MV-4-11 (cell line): ENCODE results near the gene TRIM5.
A peak's percentile ranks its signal among the peaks of the same experiment; 100 is the strongest.
"Not testable (repeated sequence)": the region's sequence is repeated elsewhere in the genome, so short reads cannot be mapped to it uniquely, and the experiment has no call there.

Source experiments
- DNase-seq: peaks from one replicate; lab custom pipeline; 2025; lab: John Stamatoyannopoulos, UW

The TRIM5 gene, protein sequence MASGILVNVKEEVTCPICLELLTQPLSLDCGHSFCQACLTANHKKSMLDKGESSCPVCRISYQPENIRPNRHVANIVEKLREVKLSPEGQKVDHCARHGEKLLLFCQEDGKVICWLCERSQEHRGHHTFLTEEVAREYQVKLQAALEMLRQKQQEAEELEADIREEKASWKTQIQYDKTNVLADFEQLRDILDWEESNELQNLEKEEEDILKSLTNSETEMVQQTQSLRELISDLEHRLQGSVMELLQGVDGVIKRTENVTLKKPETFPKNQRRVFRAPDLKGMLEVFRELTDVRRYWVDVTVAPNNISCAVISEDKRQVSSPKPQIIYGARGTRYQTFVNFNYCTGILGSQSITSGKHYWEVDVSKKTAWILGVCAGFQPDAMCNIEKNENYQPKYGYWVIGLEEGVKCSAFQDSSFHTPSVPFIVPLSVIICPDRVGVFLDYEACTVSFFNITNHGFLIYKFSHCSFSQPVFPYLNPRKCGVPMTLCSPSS

DNA sequence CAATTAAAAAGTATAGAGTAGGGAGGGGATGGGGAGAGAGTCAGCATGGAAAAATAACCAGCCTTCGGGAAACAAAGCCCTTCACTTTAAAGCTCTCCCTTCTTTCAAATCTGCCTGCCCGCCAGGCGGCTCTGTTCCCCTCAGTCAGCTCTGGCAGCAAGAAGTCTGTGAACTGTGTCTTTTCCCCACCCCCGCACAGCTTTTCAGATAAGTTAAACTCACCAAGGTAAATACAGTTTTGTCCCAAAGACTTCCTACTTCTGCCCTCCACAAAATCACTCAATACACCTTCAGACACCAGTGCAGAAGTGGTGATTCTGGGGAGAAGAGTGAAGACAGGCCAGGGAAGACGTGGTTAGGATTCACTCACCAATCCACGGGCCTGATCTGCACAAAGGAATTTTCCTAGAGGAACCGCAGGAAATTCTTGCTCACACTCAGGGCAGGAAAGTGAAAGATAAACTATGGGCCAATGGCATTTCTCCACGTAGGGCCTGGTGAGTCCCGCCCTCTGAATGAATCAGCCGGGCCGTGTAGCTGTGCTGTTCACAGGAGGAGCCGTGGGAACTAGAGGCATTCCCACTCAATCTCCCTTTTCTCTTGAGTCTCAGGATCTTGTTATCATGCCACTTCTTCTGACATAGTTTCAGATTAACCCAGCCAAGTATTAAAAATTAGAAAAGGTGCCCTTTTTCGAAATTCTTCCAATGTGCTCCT lies at the start of gene TRIM5:
Gene TRIM5, minus strand, starts transcription at position 429 of the 717 bp plus-strand sequence. CDS start 4,897 bp downstream, outside the sequence.
- DNase-seq, result peak; percentile 84

DNA sequence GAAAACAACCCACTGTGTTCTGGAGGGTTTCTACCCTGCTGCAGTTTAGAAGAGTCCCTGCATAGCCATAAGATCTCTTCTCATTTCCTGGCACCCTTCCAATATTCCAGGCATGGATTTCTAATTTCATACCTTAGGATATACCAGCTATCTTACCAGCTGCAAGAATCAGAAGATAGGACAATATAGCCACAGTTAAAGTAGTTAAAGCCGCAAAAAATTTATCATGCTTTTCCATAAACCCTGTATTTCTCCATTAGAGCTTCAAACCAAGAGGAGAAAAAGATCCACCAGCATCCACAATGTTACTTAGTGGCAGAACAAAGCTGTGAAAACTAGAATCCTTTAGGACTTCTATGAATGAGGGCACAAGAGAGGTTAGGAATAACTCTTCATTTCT lies 42.8 kb upstream of the TRIM5 start:
- DNase-seq, result no peak

DNA sequence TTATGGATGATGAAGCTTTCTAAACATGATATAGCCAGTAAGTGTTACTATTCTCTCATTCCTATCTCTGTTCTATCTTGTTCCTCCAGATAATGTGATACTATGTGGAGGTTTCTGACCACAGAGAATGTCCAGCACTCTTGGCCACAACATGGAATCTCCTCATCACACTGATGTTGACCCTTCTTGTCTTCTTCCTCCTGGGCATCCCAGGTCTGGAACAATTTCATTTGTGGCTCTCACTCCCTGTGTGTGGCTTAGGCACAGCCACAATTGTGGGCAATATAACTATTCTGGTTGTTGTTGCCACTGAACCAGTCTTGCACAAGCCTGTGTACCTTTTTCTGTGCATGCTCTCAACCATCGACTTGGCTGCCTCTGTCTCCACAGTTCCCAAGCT lies 41.5 kb upstream of the TRIM5 start:
- no peak for DNase-seq

DNA sequence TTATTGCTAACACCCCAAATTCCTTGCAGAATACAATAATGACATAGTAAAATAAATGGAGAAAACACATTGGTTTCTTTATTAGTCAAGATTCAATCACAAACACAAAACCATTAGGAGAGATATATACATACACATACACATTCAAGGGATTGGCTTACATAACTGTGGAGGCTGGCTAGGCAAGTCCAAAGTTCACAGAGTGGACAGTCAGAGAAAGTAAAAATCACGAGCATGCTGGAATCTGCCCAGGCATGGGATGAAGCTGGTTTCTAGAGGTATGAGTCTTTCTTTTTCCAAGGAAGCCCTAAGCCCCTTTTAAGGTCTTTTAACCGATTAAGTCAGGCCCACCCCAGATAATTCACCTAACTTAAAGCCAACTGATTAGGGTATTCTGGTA lies 37.7 kb upstream of the TRIM5 start:
- DNase-seq, result no peak

DNA sequence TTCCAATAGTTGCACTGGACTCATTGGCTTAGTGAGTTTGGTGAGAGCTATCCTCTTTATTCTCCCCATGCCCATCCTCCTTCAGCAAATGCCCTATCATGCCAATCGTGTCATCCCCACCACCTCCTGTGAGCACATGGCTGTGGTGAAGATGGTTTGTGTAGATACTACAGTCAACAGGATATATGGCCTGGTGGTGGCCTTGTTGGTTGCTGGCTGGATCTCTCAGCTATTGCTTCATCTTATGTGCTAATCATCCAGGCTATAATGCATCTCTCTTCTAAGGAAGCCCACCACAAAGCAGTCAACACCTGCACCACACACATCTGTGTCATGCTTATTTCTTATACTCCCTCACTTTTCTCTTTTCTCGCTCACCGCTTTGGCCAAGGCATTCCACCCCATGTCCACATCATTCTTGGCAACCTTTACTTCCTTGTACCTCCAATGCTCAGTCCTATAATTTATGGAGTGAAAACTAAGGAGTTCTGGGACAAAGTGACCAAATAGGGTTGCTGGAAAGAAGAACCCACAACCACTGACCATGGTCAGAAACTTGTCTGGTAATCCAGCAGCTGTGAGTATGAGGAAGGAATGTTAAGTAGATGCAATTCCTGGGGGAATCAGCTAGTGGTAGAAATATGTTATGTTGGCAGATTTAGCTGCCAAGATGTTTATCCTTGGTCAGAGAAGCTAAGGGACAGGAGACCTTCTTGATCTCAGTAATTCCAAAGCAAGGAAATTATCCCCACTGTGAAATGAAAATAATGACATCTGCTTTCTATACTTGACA lies 35.0 kb upstream of the TRIM5 start:
- peak; percentile 46 for DNase-seq

DNA sequence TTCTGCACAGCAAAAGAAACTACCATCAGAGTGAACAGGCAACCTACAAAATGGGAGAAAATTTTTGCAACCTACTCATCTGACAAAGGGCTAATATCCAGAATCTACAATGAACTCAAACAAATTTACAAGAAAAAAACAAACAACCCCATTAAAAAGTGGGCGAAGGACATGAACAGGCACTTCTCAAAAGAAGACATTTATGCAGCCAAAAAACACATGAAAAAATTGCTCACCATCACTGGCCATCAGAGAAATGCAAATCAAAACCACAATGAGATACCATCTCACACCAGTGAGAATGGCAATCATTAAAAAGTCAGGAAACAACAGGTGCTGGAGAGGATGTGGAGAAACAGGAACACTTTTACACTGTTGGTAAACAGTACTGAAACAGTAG lies 31.6 kb upstream of the TRIM5 start:
- not testable (repeated sequence) for DNase-seq

DNA sequence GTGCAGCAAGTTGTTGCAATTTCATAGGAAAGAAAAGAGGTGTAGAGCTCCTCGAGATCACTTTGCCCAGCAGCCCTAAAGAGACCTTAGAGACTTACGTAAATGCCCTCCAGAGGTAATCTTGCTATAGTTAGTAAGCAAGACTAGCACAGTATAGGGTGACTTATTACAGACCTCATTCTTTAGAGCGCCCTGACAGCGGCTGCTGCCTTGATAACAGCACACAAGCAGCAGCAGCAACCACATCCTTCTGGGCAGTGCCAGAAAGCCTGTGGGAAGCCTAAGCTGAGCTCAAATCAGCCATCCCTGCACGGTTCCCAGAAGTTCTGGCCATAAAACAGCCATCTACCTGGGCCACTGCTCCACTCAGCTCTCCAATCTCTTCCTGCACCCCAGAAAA lies 28.8 kb upstream of the TRIM5 start:
- no peak for DNase-seq

DNA sequence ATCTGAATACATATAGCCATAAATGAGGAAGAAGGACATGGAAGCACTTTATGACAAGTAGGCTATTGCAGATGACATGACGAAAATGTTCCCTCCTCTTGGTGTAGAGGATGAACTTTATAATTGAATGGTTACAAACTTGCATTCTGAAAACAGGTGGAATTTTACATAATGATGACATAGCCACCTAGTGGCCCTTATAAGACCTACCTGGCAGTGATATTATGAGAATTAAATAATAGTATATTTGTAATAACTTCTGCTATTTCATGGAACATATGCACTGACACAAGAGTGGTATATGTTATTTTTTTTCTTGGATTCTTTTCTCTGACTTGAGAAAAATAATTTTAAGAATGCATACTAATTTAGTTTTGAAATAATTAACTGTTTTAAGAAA lies 27.6 kb upstream of the TRIM5 start:
- DNase-seq, result no peak

DNA sequence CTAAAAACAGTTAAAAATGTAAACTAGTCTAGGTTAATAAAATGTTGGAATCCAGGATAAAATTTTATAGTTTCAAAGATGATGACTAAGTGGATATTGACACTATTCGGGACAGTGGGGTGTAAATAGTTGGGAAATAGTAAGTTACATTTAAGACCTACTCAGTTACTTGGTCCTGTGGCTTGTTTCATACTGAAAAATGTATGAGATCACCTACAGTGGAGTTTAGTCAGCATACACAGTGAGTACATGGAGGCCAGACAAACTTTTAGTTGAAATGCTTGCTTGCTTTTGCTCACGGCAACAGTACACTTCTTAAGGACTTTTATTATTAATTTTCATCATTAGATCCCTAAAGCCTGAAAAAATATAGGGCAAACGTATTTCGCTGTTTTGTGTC lies 20.8 kb upstream of the TRIM5 start:
- no peak for DNase-seq

DNA sequence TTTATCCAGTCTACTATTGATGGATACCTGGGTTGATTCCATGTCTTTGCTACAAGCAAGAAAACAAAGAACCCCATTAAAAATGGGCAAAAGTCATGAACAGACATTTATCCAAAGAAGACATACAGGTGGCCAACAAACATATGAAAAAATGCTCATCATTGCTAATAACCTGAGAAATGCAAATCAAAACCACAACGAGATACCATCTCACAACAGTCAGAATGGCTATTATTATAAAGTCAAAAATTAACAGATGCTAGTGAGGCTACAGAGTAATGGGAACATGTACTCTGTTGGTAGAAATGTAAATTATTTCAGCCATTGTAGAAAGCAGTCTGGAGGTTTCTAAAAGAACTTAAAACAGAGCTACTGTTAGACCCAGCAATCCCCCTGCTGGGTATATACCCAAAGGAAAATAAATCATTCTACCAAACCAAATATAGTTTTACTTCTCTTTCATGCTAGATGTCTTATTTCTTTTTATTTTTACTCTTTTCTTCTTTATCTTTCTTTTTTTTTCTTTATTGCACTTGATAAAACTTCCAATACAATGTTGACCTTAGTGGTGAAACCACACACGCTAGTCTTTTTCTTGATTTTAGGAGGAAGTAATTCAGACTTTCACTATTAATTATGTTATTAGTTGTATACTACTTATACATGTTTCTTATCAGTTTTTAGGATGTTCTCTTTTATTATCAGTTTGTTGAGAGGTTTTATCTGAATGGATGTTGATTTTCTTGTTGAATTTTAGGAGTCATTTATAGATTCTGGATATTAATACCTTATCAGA lies 19.1 kb upstream of the TRIM5 start:
- DNase-seq, result no peak

DNA sequence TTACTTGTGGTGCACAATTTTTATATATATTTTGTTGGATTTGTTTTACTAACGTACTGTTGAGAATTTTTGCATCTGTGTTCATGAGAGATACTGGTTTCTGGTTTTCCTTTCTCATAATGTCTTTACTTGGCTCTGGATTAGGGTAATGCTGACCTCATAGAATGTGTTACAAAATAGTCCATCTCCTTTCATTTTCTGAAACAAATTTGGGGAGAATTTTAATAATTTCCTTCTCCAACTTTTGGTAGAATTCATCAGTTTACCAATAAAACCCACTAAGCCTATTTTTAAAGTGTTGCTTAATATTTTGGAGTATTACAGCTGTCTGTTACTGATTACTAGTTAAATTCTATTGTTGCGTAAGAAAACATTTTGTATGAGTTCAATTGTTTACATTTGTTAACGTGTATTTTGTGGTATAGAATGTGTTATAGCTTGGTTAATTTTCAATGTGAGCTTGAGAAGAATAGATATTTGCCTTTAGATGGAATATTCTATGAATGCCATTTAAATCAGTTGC lies 16.2 kb upstream of the TRIM5 start:
- DNase-seq, result peak; percentile 17

DNA sequence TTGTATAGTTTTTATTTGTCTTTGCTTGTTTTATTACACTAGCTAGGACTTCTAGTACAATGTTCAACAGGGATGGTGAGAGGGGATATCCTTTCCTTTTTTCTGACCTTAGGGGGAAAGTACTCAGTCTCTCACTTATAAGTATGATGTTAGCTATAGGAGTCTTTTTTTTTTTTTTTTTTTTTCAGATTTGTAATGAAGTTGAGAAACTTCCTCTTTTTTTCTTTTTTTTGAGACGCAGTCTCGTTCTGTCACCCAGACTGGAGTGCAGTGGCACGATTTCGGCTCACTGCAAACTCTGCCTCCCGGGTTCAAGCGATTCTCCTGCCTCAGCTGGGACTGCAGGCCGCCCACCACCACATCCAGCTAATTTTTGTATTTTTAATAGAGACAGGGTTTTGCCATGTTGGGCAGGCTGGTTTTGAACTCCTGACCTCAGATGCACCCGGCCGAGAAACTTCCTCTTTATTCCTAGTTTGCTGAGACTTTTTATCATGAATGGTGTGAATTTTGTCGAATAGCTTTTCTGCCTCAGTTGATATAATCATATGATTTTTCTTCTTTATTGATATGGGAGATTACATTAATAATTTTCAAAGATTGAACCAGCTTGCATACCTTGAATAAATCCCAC lies 15.7 kb upstream of the TRIM5 start:
- DNase-seq, result peak; percentile 78

DNA sequence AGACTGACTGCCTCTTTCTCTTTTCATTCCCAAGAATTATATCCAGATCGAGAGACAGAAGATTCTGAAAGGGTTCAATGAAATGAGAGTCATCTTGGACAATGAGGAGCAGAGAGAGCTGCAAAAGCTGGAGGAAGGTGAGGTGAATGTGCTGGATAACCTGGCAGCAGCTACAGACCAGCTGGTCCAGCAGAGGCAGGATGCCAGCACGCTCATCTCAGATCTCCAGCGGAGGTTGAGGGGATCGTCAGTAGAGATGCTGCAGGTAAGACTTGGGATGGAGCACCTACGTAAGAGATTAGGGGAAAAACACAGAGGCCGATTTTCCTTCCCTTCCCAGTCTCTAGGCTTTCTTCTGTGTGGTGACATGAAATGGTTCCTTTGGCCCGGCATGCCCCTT lies 13.4 kb upstream of the TRIM5 start:
- DNase-seq, result no peak

DNA sequence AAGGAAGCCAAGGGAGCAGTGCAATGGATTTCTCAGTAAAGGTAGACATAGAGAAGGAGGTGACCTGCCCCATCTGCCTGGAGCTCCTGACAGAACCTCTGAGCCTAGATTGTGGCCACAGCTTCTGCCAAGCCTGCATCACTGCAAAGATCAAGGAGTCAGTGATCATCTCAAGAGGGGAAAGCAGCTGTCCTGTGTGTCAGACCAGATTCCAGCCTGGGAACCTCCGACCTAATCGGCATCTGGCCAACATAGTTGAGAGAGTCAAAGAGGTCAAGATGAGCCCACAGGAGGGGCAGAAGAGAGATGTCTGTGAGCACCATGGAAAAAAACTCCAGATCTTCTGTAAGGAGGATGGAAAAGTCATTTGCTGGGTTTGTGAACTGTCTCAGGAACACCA lies 11.3 kb upstream of the TRIM5 start:
- no peak for DNase-seq

DNA sequence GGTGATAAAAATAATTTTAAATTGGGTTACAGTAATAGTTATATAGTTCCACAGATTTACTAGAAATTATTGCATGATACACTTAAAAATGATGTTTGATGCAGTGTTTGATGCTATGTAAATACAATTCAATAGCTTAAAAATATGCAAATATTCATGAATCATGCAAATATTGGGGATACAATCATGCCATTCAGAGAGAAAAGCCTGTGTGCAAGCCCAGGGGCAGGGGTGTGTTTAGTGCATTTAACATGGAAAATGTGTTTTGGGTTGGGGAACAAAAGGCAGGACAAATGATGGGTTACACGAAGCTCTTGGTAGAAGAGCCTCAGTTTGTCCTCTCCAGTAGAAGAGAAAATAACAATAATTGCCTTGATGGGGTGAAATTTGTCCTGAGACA lies 10.7 kb upstream of the TRIM5 start:
- no peak for DNase-seq

DNA sequence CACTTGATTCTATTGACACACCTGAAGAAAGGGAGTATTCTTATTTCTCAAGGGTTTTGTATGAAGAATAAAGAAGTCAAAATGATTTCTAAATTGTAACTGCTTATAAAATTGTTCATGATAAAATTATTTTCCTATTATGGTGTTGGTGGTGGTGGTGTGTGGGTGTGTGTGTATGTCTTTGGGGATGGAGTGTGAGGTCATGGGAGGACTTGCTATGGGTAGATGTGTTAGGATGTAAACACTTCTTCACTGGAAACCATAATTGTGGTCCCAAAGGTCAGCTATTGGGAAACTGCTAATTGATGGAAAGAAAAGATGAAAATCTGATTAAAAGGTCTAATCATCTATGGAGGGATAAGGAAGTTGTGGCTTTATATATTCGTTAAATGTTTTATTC lies 9.8 kb upstream of the TRIM5 start:
- no peak for DNase-seq

DNA sequence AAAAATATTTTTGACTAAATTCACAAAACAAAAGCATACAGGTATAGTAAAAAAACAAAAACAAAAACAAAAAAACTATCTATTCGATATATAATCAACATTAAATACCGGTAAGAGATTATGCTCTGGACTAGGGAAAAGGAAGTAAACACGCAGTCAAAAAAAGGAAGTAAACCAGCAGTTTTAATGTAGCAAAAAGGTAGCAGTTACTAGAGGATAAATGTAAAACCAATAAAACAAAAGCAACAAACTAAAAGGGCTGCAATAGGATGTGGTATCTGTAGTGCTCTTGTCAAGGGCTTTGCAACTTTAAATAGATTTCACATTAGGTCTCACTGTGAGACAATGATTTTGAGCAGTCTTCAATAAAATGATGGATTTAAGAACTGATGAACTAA lies 7.1 kb upstream of the TRIM5 start:
- DNase-seq, result peak; percentile 64

DNA sequence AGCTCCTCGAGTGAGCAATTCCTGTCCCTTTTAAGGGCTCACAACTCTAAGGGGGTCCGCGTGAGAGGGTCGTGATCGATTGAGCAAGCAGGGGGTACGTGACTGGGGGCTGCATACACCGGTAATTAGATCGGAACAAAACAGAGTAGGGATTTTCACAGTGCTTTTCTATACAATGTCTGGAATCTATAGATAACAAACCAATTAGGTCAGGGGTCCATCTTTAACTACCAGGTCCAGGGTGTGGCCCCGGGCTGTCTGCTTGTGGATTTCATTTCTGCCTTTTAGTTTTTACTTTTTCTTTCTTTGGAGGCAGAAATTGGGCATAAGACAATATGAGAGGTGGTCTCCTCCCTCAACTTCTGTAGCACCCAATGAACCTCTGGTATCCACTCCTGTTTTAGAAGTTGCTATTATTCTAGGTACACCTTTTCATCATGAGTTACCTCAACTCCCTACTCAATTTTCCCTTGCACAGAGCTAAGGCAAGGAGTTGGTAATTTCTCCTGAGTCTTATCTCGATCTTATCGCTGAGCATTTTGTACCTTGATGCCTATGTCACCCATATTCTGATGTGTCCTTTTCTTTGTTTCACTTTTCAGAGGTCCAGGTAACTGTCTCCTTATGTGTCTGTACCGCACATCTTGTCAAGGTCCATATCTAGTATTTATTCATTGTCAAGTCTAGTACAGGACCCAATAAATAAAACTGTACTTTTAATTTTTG lies 6.5 kb upstream of the TRIM5 start:
- DNase-seq, result not testable (repeated sequence)

DNA sequence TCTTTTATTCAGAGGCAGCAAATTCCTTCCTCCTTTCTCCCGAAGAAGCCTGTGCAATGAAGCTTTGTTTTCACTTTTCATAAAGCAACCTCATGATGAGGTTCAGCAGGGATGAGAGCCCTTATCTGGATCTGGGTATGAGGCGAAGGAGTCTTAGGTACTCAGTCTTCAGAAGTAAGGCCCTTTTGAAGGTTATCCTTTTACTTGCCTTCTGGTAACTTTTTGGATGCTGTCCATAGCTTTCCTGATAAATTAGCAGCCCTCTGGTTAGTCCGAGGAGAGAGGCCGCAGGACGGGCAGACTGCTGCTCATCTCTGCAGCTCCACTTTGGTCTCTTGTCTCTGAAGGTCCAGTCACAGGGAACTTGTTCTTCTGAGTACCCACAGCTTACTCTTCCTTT lies 5.9 kb upstream of the TRIM5 start:
- DNase-seq, result no peak

DNA sequence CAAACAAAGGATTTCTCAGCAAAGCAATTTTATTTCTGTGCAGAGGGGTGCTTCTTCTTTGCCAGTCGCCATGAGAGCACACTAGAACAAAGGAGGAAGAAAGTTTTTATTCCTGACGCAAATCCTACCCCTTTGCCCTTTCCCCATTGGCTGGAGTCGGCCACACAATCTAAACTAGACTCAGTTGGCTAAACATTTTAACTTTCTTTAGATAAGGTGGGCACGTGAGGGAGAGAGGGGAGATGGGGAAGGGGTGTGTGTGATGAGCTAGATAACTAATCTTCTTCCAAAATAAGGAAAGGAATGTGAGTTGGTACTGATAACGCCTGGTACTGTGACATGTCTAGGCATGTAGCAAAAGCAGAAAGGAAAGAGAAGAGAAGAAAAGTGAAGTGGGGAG lies 5.3 kb upstream of the TRIM5 start:
- DNase-seq, result peak; percentile 33
